SKM-1 treated with dmso at 0.1 percent for 144 hours (cell line): ENCODE results near the gene SCYGR3.

Source experiments
- DNase-seq: peaks from one replicate; lab custom pipeline; 2025; ENCODE audit not compliant: unreplicated experiment; lab: John Stamatoyannopoulos, UW

SCYGR3 gene

DNA sequence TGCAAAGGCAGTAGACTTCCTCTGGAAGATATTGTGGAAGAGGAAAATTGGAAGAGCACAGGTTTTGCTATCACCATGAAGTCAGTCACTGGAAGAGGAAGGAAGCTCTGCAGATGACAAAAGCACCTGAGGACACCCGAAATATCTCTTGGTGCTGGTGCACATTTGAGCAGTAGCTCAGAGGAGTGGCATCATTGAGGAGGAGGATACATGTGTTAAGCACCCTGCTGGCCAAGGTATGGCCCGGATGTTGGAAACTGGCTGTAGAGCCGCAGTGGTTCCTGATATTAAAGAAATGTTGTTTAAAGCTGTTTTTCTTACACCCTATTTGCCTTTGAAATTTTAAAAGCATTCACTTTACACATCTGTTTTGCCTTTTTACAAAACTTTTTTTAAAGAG is 48.6 kb downstream of the SCYGR3 start:
- no peak for DNase-seq

- DNase-seq, result no peak
Measured at GRCh38 chr2:227565080-227565479, 49.6 kb downstream of the SCYGR3 start.
